Measurements from ENCODE around the gene KIF23.

DNA sequence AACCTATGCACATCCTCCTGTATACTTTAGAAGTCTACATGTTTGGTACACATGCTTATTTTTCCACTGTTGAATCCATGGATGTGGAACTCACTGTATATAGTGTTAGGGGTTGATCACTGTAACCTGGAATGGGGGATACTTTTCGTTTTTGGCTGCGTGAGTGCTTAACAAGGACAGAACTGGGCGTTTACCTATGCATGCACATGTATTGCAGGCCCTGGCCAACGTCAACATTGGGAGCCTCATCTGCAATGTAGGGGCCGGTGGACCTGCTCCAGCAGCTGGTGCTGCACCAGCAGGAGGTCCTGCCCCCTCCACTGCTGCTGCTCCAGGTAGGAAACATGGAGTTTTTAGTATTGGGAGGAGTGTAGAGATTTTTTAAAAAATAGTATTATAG, 40.8 kb downstream of the KIF23 start:
- TF ChIP-seq POLR2A (IDR thresholded peaks at IDR 0.05), result no peak
- TF ChIP-seq, protein P1, sequence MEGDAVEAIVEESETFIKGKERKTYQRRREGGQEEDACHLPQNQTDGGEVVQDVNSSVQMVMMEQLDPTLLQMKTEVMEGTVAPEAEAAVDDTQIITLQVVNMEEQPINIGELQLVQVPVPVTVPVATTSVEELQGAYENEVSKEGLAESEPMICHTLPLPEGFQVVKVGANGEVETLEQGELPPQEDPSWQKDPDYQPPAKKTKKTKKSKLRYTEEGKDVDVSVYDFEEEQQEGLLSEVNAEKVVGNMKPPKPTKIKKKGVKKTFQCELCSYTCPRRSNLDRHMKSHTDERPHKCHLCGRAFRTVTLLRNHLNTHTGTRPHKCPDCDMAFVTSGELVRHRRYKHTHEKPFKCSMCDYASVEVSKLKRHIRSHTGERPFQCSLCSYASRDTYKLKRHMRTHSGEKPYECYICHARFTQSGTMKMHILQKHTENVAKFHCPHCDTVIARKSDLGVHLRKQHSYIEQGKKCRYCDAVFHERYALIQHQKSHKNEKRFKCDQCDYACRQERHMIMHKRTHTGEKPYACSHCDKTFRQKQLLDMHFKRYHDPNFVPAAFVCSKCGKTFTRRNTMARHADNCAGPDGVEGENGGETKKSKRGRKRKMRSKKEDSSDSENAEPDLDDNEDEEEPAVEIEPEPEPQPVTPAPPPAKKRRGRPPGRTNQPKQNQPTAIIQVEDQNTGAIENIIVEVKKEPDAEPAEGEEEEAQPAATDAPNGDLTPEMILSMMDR (IDR thresholded peaks at IDR 0.05), result no peak
